ENCODE results near the gene RETSAT.
A peak's percentile ranks its signal among the peaks of the same experiment; 100 is the strongest.
"Not testable (repeated sequence)": the region's sequence is repeated elsewhere in the genome, so short reads cannot be mapped to it uniquely, and the experiment has no call there.

Gene RETSAT

GRCh38 chr2:85369500-85369899, 15.2 kb upstream of the RETSAT start:
- H3K27me3 Mint-ChIP-seq: no peaks in the 10 kb centered on the region
- no peak for ATAC-seq (replicated peaks; ENCODE audit: extremely low read depth, poor library complexity, severe bottlenecking)
- peaks cover 11% of the 10 kb centered on the region for H3K36me3 Mint-ChIP-seq (ENCODE audit: insufficient read depth)
- no peaks in the 10 kb centered on the region for H3K9me3 Mint-ChIP-seq
- no peak for DNase-seq (ENCODE audit: low spot score in 2 of 2)
- no peak overlapping the region for H3K4me3 Mint-ChIP-seq
- no peaks in the 10 kb centered on the region for H3K4me1 Mint-ChIP-seq
- H3K27ac Mint-ChIP-seq (ENCODE audit: low read depth): no peak overlapping the region

DNA sequence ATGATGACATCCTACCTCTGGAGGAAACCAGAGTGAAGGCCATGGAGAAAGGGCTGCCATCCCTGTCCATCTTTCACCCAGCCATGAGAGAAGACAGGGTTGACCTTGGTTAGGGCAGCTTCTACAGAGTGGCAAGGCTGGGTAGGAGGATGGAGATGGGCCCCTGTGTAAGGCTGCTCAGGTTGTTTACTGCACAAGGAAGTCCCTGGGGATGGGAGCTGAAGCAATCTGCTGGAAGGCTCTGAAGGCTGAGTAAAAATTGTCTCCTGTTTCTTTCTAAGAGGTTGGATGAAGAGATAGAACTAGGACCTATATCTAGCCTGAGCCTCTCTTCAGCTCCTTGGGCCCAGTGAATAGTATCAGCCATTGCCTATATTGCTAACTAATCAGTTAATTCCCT, 14.6 kb upstream of the RETSAT start:
- peaks cover 11% of the 10 kb centered on the region for H3K36me3 Mint-ChIP-seq (ENCODE audit: insufficient read depth)
- ATAC-seq (replicated peaks; ENCODE audit: extremely low read depth, poor library complexity, severe bottlenecking) (no peak), DNase-seq (ENCODE audit: low spot score in 2 of 2) (no peak)
- no peak overlapping the region for H3K27ac Mint-ChIP-seq (ENCODE audit: low read depth)
- H3K4me1 Mint-ChIP-seq: no peaks in the 10 kb centered on the region
- no peak overlapping the region for H3K4me3 Mint-ChIP-seq
- H3K9me3 Mint-ChIP-seq: no peaks in the 10 kb centered on the region
- no peaks in the 10 kb centered on the region for H3K27me3 Mint-ChIP-seq

DNA sequence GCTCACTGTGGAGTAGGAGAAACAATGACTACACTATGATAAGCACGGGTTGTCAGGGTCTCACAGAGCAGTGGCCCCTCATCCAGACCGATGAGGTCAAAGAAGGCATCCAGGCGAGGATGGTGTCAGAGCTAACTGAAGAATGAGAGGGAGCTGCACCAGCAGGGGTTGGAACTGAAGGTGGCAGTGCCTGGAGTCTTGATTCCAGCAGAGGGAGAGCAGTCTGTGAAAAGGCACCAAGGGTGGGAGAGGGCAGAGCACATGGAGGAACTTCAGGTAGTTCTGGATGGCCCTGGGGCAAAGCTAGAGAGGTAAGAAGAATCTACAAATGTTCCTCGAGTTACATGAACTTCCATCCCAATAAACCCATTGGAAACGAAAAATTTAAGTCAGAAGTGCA, 12.9 kb upstream of the RETSAT start:
- Mint-ChIP-seq H3K4me1 (no peaks in the 10 kb centered on the region), H3K36me3 (ENCODE audit: insufficient read depth) (peaks cover 16% of the 10 kb centered on the region), H3K4me3 (no peak overlapping the region), H3K27ac (ENCODE audit: low read depth) (no peak overlapping the region), H3K27me3 (no peaks in the 10 kb centered on the region), H3K9me3 (no peaks in the 10 kb centered on the region)
- DNase-seq (ENCODE audit: low spot score in 2 of 2): no peak
- no peak for ATAC-seq (replicated peaks; ENCODE audit: extremely low read depth, poor library complexity, severe bottlenecking)

DNA sequence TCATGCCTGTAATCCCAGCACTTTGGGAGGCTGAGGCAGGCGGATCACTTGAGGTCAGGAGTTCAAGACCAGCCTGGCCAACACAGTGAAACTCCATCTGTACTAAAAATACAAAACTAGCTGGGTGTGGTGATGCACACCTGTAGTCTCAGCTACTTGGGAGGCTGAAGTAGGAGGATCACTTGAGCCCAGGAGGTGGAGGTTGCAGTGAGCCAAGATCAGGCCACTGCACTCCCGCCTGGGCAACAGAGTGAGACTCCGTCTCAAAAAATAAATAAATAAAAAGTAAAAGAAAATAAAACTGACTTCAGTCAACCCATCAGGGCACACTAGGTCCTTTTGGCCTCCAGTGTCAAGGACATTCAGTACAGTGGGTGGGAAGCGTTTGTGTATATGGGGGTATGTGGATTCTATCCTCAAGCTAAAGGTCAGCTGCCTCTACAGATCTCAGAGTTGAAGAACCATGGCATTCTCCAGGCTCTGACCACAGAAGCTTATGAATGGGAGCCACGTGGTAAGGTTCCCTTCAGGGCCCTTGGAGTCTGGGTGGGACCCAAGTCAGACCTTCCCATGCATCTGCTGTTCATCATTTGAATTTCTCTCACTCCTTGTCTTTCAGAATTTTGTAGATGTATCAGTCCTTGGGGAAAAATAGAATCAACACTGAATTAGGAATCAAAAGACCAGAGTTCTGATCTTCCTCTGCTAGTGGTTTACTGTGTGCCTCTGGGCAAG, 8.5 kb upstream of the RETSAT start:
- not testable (repeated sequence) for H3K27ac Mint-ChIP-seq (ENCODE audit: low read depth); DNase-seq (ENCODE audit: low spot score in 2 of 2); ATAC-seq (replicated peaks; ENCODE audit: extremely low read depth, poor library complexity, severe bottlenecking); H3K4me3 Mint-ChIP-seq; H3K9me3 Mint-ChIP-seq; H3K27me3 Mint-ChIP-seq
- Mint-ChIP-seq H3K4me1 (peaks cover 11% of the 10 kb centered on the region), H3K36me3 (ENCODE audit: insufficient read depth) (peaks cover 32% of the 10 kb centered on the region)

GRCh38 chr2:85357736-85358135, 3.4 kb upstream of the RETSAT start:
- Mint-ChIP-seq H3K27me3 (no peaks in the 10 kb centered on the region), H3K27ac (ENCODE audit: low read depth) (no peak overlapping the region), H3K9me3 (no peaks in the 10 kb centered on the region), H3K4me1 (peaks cover 43% of the 10 kb centered on the region), H3K36me3 (ENCODE audit: insufficient read depth) (peaks cover 48% of the 10 kb centered on the region), H3K4me3 (no peak overlapping the region)
- DNase-seq (ENCODE audit: low spot score in 2 of 2) (no peak), ATAC-seq (replicated peaks; ENCODE audit: extremely low read depth, poor library complexity, severe bottlenecking) (no peak)

DNA sequence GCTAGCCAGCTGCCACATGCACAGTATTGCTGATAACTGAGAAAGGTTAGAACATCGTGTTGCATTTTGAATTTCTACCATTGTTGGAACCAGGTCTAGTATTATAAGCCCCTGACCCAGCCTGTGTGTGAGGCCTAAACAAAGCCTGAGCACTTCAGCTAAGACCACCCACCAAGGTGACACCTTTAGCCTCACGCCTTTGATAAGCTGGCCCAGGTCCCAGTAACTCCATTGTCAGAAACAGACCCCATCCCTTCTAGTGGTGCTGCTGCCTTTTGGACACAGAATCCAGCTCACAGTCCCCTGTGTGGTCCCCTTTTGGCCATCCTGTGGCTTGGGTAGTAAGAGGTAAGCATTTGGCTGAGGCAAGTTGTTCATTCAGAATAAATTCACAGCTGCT, 1.9 kb upstream of the RETSAT start:
- H3K36me3 Mint-ChIP-seq (ENCODE audit: insufficient read depth): peaks cover 38% of the 10 kb centered on the region
- H3K9me3 Mint-ChIP-seq: no peaks in the 10 kb centered on the region
- no peak overlapping the region for H3K4me3 Mint-ChIP-seq
- peaks cover 46% of the 10 kb centered on the region for H3K4me1 Mint-ChIP-seq
- ATAC-seq (replicated peaks; ENCODE audit: extremely low read depth, poor library complexity, severe bottlenecking) (no peak), DNase-seq (ENCODE audit: low spot score in 2 of 2) (no peak)
- no peak overlapping the region for H3K27ac Mint-ChIP-seq (ENCODE audit: low read depth)
- no peaks in the 10 kb centered on the region for H3K27me3 Mint-ChIP-seq

DNA sequence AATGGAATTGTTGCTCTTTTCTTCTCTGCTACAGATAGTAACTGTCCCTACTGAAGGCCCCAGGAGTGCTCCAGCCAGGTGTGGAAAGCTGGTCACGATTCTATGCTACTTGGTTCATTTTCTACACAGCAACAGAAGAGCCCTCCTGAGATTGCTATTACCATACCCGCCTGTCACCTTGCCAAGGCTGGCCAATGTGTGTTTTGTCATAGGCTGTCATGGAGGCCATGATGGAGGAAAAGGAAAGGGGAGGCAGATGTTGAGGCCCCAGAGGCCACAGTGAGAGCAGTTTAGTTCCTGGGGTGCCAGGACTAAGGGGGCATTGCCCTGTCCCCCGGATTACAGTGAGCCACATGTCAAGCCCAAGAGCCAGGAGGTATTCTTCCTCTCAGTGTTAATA, 1.2 kb upstream of the RETSAT start:
- H3K27ac Mint-ChIP-seq (ENCODE audit: low read depth): peak overlapping the region; percentile 97
- no peaks in the 10 kb centered on the region for H3K9me3 Mint-ChIP-seq
- H3K27me3 Mint-ChIP-seq: no peaks in the 10 kb centered on the region
- DNase-seq (ENCODE audit: low spot score in 2 of 2): no peak
- peaks cover 52% of the 10 kb centered on the region for H3K4me1 Mint-ChIP-seq
- ATAC-seq (replicated peaks; ENCODE audit: extremely low read depth, poor library complexity, severe bottlenecking): no peak
- peaks cover 38% of the 10 kb centered on the region for H3K36me3 Mint-ChIP-seq (ENCODE audit: insufficient read depth)
- H3K4me3 Mint-ChIP-seq: peak overlapping the region; percentile 92

GRCh38 chr2:85355073-85355410, 714 bp upstream of the RETSAT start:
- ATAC-seq (replicated peaks; ENCODE audit: extremely low read depth, poor library complexity, severe bottlenecking) (peak; percentile 10), DNase-seq (ENCODE audit: low spot score in 2 of 2) (no peak)
- Mint-ChIP-seq H3K4me3 (peak overlapping the region; percentile 92), H3K27ac (ENCODE audit: low read depth) (peak overlapping the region; percentile 97), H3K27me3 (no peaks in the 10 kb centered on the region), H3K4me1 (peaks cover 54% of the 10 kb centered on the region), H3K36me3 (ENCODE audit: insufficient read depth) (peaks cover 42% of the 10 kb centered on the region), H3K9me3 (no peaks in the 10 kb centered on the region)

DNA sequence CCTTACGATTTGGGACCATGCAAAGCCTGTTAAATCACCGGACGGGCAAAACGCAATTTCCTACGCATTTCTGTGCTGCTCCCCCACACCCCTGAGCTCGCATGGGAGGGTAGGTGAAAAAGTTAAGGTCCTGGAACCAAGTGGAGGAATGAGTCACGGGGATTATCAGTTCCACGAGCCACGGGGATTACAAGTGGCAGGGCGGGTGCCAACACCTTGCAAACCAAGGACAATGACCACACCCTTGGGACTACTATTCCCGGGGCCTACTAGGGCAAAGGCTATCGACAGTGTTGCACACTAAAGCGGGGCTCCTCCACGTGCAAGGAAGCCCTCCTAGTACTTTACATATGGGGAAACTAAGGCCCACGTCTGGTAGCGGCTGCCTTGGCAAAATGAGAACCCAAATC, 447 bp downstream of the RETSAT start:
- ATAC-seq (replicated peaks; ENCODE audit: extremely low read depth, poor library complexity, severe bottlenecking): no peak
- no peaks in the 10 kb centered on the region for H3K27me3 Mint-ChIP-seq
- peak overlapping the region; percentile 92 for H3K4me3 Mint-ChIP-seq
- no peaks in the 10 kb centered on the region for H3K9me3 Mint-ChIP-seq
- H3K36me3 Mint-ChIP-seq (ENCODE audit: insufficient read depth): peaks cover 42% of the 10 kb centered on the region
- H3K27ac Mint-ChIP-seq (ENCODE audit: low read depth): peak overlapping the region; percentile 97
- peaks cover 49% of the 10 kb centered on the region for H3K4me1 Mint-ChIP-seq
- no peak for DNase-seq (ENCODE audit: low spot score in 2 of 2)

GRCh38 chr2:85347599-85347998, 6.7 kb downstream of the RETSAT start:
- no peak overlapping the region for H3K27ac Mint-ChIP-seq (ENCODE audit: low read depth)
- peaks cover 16% of the 10 kb centered on the region for H3K4me1 Mint-ChIP-seq
- peaks cover 36% of the 10 kb centered on the region for H3K36me3 Mint-ChIP-seq (ENCODE audit: insufficient read depth)
- no peaks in the 10 kb centered on the region for H3K9me3 Mint-ChIP-seq
- H3K27me3 Mint-ChIP-seq: no peaks in the 10 kb centered on the region
- ATAC-seq (replicated peaks; ENCODE audit: extremely low read depth, poor library complexity, severe bottlenecking): no peak
- no peak overlapping the region for H3K4me3 Mint-ChIP-seq
- DNase-seq (ENCODE audit: low spot score in 2 of 2): no peak

DNA sequence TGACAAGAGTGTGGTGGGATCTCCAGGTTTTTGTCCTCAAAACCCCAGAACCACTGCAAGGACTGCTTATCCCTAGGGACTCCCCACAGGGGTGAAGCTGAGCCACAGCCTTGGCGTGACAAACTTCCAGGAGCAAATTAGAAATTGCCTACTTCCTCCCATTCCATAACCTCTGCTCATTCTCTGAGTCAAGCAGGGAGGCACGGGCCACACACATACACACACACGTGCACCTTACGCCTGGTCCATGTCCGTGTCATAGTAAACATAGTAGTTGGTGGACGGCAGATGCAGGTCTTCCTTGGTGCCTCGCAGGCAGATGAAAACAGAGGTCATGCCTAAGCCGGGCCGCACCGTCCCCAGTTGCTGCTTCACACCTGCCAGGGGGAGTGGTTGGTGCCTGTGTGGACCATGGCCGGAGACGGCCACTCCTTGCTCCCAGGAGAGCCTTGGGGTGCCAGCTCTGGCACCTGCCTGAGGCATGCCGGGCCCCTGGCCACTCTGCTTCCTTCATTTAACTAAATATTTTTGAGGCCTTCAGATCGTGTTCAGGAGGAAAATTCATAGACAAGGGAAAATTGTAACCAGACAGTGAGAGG, 9.9 kb downstream of the RETSAT start:
- ATAC-seq (replicated peaks; ENCODE audit: extremely low read depth, poor library complexity, severe bottlenecking) (no peak), DNase-seq (ENCODE audit: low spot score in 2 of 2) (no peak)
- H3K4me3 Mint-ChIP-seq: no peak overlapping the region
- peaks cover 5% of the 10 kb centered on the region for H3K4me1 Mint-ChIP-seq
- no peaks in the 10 kb centered on the region for H3K27me3 Mint-ChIP-seq
- peaks cover 23% of the 10 kb centered on the region for H3K36me3 Mint-ChIP-seq (ENCODE audit: insufficient read depth)
- H3K9me3 Mint-ChIP-seq: no peaks in the 10 kb centered on the region
- H3K27ac Mint-ChIP-seq (ENCODE audit: low read depth): no peak overlapping the region

DNA sequence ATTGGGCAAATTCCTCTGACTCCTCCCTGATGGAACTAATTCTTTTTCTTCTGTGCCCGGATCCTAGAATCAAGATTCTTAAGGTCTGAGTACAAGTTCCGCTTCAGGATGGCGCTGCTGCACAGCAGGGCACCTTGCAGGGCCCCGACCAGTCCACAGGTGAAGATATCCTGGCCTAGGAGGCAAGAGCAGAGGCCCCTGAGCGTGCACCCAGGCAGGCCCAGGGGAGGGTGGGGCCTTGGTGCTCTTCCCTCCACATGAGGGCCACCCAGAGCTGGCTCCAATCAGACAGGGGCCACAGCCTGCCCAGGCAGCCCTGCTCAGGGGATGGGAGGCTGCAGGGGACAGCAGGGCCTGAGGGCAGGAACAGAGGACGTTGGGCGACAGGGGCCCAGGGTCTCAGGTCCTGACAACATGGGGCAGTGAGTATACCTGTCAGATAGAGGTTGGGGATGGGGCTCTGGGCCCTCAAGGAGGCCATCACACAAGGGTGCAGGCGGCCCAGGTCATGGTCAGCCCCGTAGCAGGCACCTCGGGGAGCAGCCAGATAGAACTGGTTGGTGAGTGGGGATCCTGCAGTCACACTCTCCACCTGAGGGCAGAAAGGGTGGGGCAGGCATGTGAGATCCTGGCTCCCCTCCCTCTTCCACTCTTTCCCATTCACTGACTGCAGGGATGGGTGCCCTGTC, 11.0 kb downstream of the RETSAT start:
- H3K27ac Mint-ChIP-seq (ENCODE audit: low read depth); ATAC-seq (replicated peaks; ENCODE audit: extremely low read depth, poor library complexity, severe bottlenecking); DNase-seq (ENCODE audit: low spot score in 2 of 2); H3K27me3 Mint-ChIP-seq; H3K9me3 Mint-ChIP-seq; H3K4me1 Mint-ChIP-seq; H3K4me3 Mint-ChIP-seq: not testable (repeated sequence)
- H3K36me3 Mint-ChIP-seq (ENCODE audit: insufficient read depth): peaks cover 20% of the 10 kb centered on the region

DNA sequence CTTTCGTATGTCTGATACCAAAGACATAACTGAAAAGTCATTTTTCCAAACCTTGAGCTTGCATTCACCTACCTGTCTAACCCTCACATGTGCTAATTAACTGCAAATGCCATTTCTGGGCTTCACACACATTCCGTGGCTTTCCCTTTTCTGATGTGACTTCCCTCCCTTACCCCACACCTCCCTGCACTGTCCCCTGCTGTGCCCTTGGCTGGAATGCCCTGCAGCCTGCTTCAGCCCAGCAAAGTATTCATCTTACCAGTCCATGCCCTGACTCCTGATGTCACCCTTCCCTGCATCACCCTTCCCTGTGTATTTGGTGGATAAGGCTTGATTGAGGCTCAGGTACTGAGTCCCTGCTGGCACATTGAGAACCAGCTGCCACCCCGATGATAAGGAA, 12.2 kb downstream of the RETSAT start:
- no peaks in the 10 kb centered on the region for H3K4me1 Mint-ChIP-seq
- no peak overlapping the region for H3K4me3 Mint-ChIP-seq
- DNase-seq (ENCODE audit: low spot score in 2 of 2) (no peak), ATAC-seq (replicated peaks; ENCODE audit: extremely low read depth, poor library complexity, severe bottlenecking) (no peak)
- no peak overlapping the region for H3K27ac Mint-ChIP-seq (ENCODE audit: low read depth)
- no peaks in the 10 kb centered on the region for H3K27me3 Mint-ChIP-seq
- no peaks in the 10 kb centered on the region for H3K9me3 Mint-ChIP-seq
- H3K36me3 Mint-ChIP-seq (ENCODE audit: insufficient read depth): peaks cover 11% of the 10 kb centered on the region

All from central memory CD8-positive, alpha-beta T cell (primary cell).